Measurements from ENCODE around the gene GJC1. TPM values are rescaled to one million over a fixed set of nuclear protein-coding genes. Genes with fewer than 3 reads are reported as not detected.

GJC1 gene
- total and polyA plus RNA-seq, 9 of the 15 experiments (the other 6 are each of a cell fraction or from before 2014, with no cell fraction given), result 0.04 to 1.4 (median 0.18) TPM; not detected in 1

DNA sequence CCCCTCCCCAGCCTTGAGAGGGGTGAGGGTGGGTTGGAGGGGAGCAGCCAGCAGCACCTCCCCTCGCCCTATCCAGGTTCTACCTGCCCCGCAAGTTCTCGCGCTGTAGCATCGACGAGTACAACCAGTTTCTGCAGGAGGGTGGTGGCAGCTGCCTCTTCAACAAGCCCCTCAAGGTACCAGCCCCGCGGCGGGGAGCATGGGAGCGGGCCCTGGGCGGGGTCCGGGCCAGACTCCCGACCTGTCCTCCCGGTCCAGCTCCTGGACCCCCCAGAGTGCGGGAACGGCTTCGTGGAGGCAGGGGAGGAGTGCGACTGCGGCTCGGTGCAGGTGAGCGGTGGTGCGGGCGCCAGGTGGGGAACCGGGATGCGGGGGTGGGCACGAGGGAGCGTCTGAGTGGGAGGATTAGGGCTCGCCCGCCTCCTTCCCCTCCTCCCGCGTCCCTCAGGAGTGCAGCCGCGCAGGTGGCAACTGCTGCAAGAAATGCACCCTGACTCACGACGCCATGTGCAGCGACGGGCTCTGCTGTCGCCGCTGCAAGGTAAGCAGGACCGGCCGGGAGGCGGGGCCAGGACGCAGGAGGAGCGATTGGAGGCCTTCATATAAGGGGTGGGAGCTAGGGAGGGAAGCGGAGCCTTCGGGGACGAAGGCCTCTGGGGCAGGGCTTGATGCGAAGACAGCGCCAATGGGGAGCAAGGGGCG lies 54.8 kb downstream of the GJC1 start (continued):
- TF ChIP-seq, protein P1, sequence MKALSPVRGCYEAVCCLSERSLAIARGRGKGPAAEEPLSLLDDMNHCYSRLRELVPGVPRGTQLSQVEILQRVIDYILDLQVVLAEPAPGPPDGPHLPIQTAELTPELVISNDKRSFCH (CRISPR knock-in tag; IDR thresholded peaks at IDR 0.05), result no peak
- TF ChIP-seq, protein P1 (tag; IDR thresholded peaks at IDR 0.05), result no peak
- TF ChIP-seq SMARCE1 (IDR thresholded peaks at IDR 0.05) (no peak), ZNF239 (CRISPR knock-in tag; IDR thresholded peaks at IDR 0.05) (no peak), CREM (IDR thresholded peaks at IDR 0.05; ENCODE audit: low read depth) (peak; percentile 96), ZNF77 (CRISPR knock-in tag; IDR thresholded peaks at IDR 0.05) (no peak), ZNF766 (CRISPR knock-in tag; conservative IDR thresholded peaks at IDR 0.05) (no peak), MTA2 (IDR thresholded peaks at IDR 0.05; ENCODE audit: low read depth) (no peak), KDM5B (IDR thresholded peaks at IDR 0.05; ENCODE audit: insufficient replicate concordance, low read depth, low read length) (peak; percentile 7), MEF2D (tag; conservative IDR thresholded peaks at IDR 0.05; ENCODE audit: low read depth) (no peak), HNRNPLL (IDR thresholded peaks at IDR 0.05; ENCODE audit: low read depth, low read length, poor library complexity, severe bottlenecking) (peak; percentile 64), BCOR (IDR thresholded peaks at IDR 0.05) (0 out of 2 replicates have a peak, but pooled peaks have one; percentile 3), SREBF2 (CRISPR knock-in tag; IDR thresholded peaks at IDR 0.05) (no peak), ZNF140 (CRISPR knock-in tag; IDR thresholded peaks at IDR 0.05) (no peak), ZNF436 (CRISPR knock-in tag; IDR thresholded peaks at IDR 0.05) (no peak), TOE1 (IDR thresholded peaks at IDR 0.05; ENCODE audit: borderline replicate concordance) (no peak), TOE1 (CRISPR knock-in tag; IDR thresholded peaks at IDR 0.05; ENCODE audit: borderline replicate concordance, low read depth) (no peak), ATF7 (IDR thresholded peaks at IDR 0.05) (no peak), ZNF699 (CRISPR knock-in tag; IDR thresholded peaks at IDR 0.05; ENCODE audit: insufficient replicate concordance) (no peak), EWSR1 (IDR thresholded peaks at IDR 0.05; ENCODE audit: borderline replicate concordance, low read depth, partially characterized antibody) (no peak), LARP7 (IDR thresholded peaks at IDR 0.05) (no peak), CBFB (CRISPR knock-in tag; IDR thresholded peaks at IDR 0.05) (no peak), SMAD1 (IDR thresholded peaks at IDR 0.05; ENCODE audit: low read depth, low read length, partially characterized antibody) (no peak), KHSRP (IDR thresholded peaks at IDR 0.05) (no peak)
- TF ChIP-seq, protein P2, sequence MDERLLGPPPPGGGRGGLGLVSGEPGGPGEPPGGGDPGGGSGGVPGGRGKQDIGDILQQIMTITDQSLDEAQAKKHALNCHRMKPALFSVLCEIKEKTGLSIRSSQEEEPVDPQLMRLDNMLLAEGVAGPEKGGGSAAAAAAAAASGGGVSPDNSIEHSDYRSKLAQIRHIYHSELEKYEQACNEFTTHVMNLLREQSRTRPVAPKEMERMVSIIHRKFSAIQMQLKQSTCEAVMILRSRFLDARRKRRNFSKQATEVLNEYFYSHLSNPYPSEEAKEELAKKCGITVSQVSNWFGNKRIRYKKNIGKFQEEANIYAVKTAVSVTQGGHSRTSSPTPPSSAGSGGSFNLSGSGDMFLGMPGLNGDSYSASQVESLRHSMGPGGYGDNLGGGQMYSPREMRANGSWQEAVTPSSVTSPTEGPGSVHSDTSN (CRISPR knock-in tag; IDR thresholded peaks at IDR 0.05; ENCODE audit: low read depth), result no peak
- TF ChIP-seq, protein P2 (tag; conservative IDR thresholded peaks at IDR 0.05; ENCODE audit: low read depth), result no peak
- TF ChIP-seq, protein P3, sequence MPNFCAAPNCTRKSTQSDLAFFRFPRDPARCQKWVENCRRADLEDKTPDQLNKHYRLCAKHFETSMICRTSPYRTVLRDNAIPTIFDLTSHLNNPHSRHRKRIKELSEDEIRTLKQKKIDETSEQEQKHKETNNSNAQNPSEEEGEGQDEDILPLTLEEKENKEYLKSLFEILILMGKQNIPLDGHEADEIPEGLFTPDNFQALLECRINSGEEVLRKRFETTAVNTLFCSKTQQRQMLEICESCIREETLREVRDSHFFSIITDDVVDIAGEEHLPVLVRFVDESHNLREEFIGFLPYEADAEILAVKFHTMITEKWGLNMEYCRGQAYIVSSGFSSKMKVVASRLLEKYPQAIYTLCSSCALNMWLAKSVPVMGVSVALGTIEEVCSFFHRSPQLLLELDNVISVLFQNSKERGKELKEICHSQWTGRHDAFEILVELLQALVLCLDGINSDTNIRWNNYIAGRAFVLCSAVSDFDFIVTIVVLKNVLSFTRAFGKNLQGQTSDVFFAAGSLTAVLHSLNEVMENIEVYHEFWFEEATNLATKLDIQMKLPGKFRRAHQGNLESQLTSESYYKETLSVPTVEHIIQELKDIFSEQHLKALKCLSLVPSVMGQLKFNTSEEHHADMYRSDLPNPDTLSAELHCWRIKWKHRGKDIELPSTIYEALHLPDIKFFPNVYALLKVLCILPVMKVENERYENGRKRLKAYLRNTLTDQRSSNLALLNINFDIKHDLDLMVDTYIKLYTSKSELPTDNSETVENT (CRISPR knock-in tag; IDR thresholded peaks at IDR 0.05), result no peak
